ENCODE data around the gene ZNF587.

DNA sequence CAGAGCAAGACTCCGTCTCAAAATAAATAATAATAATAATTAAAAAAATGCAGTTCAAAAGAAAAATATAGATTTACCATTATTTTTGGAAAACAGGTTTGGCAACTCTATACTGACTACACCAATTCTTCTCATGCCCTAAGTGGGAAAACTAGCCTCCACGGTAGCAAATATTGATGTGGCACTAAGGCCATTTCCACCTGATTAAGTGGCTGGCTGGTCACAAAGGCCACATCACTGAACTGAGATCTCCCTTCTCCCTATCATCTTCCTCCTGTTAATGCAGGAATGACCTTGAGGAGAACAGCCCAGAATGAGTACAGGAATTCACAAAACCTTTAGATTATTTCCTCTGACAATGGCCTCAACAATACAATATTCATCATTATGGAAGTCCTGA, 20.6 kb downstream of the ZNF587 start:
- TF ChIP-seq POLR2AphosphoS5 (IDR thresholded peaks at IDR 0.05; ENCODE audit: borderline replicate concordance, low read depth, low read length) (no peak; the same call in 1 of the 2 replicates), EZH2 (IDR thresholded peaks at IDR 0.05) (no peak), FOXP2 (optimal IDR thresholded peaks at IDR 0.05; ENCODE audit: control extremely low read depth, extremely low read length, insufficient read depth) (no peak)
